ENCODE data around the gene B3GALT5.

The B3GALT5 gene

DNA sequence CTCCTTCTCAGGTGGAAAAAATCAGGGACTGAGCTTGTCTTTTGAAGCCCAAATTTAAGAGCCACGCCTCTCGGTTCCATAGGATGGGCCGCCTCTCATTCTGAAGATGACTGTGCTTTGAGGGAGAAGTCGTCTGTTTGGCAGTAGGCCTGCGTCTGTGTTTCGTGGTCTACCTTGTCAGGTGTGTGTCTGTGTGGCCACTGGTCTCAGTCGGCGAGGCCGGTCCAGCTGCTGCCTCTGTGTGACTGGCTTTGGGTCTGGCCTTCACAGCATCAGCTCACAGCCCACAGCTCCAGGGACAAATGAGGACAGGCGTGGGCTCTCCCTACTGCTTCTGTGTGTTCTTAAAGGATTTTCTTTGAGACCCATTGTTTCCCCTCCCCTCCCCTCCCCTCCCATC lies 50.3 kb downstream of the B3GALT5 start:
- H4K20me1 ChIP-seq (ENCODE audit: insufficient read depth) = no peaks in the 10 kb centered on the region
- H3K4me1 ChIP-seq (ENCODE audit: low read depth, poor library complexity, severe bottlenecking) = peaks cover 18% of the 10 kb centered on the region
- H3K27me3 ChIP-seq (ENCODE audit: insufficient read depth, low read depth) = no peaks in the 10 kb centered on the region
- H3K4me2 ChIP-seq = no peak overlapping the region
- no peak overlapping the region for H3K27ac ChIP-seq
- no peak overlapping the region for H3K9ac ChIP-seq
- H3K4me3 ChIP-seq (IDR thresholded peaks at IDR 0.05; ENCODE audit: insufficient read depth, low read depth, low read length) = no peak overlapping the region
- H3K79me2 ChIP-seq (ENCODE audit: insufficient read depth, low read depth) = no peaks in the 10 kb centered on the region
- no peaks in the 10 kb centered on the region for H3K36me3 ChIP-seq (ENCODE audit: insufficient read depth)
- TF ChIP-seq, protein P1, sequence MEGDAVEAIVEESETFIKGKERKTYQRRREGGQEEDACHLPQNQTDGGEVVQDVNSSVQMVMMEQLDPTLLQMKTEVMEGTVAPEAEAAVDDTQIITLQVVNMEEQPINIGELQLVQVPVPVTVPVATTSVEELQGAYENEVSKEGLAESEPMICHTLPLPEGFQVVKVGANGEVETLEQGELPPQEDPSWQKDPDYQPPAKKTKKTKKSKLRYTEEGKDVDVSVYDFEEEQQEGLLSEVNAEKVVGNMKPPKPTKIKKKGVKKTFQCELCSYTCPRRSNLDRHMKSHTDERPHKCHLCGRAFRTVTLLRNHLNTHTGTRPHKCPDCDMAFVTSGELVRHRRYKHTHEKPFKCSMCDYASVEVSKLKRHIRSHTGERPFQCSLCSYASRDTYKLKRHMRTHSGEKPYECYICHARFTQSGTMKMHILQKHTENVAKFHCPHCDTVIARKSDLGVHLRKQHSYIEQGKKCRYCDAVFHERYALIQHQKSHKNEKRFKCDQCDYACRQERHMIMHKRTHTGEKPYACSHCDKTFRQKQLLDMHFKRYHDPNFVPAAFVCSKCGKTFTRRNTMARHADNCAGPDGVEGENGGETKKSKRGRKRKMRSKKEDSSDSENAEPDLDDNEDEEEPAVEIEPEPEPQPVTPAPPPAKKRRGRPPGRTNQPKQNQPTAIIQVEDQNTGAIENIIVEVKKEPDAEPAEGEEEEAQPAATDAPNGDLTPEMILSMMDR (conservative IDR thresholded peaks at IDR 0.05; ENCODE audit: low read depth, low read length) = no peak
- H2AFZ ChIP-seq (ENCODE audit: low read depth) = no peak overlapping the region

DNA sequence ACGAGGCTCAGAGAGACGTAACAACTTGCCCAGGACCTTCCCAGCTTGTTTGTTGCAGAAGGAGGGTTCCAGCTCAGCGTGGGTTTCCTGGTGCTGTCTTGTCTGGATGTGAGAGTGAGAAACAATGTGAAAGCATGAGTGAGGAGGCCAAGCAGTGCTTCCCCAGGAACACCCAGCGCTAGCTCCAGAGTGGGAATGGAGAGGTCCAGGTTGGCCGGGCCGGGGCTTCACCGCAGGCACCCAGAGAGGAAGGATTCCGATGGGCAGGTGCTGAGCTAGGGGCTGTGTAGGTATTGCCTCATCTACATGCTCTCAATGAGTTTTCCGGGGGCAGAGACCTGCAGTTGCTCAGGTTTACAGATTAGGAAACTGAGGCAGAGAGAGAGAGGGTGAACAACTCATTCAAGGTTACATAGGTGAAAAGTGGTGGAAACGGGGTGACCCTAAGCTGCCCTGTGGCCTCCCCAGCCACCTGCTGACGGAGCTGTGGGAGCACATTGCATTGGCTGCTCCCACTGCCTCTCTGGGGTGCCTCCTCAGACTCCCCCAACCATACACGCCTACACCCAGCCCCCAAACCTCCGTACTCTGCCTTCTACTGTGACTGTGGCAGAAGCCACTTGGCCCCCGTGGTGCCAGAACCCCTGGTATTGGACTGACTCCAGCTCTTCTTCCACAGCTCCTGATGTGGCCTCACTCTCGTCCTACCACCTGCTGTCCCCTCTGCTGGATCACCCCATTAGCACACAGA lies 51.2 kb downstream of the B3GALT5 start:
- Histone ChIP-seq H4K20me1 (ENCODE audit: insufficient read depth) (no peaks in the 10 kb centered on the region), H3K27ac (no peak overlapping the region), H3K79me2 (ENCODE audit: insufficient read depth, low read depth) (no peaks in the 10 kb centered on the region), H3K4me3 (IDR thresholded peaks at IDR 0.05; ENCODE audit: insufficient read depth, low read depth, low read length) (no peak overlapping the region), H2AFZ (ENCODE audit: low read depth) (no peak overlapping the region), H3K27me3 (ENCODE audit: insufficient read depth, low read depth) (no peaks in the 10 kb centered on the region), H3K9ac (no peak overlapping the region), H3K36me3 (ENCODE audit: insufficient read depth) (no peaks in the 10 kb centered on the region), H3K4me1 (ENCODE audit: low read depth, poor library complexity, severe bottlenecking) (peaks cover 10% of the 10 kb centered on the region), H3K4me2 (no peak overlapping the region)
- TF ChIP-seq, protein P1 (conservative IDR thresholded peaks at IDR 0.05; ENCODE audit: low read depth, low read length) = no peak

DNA sequence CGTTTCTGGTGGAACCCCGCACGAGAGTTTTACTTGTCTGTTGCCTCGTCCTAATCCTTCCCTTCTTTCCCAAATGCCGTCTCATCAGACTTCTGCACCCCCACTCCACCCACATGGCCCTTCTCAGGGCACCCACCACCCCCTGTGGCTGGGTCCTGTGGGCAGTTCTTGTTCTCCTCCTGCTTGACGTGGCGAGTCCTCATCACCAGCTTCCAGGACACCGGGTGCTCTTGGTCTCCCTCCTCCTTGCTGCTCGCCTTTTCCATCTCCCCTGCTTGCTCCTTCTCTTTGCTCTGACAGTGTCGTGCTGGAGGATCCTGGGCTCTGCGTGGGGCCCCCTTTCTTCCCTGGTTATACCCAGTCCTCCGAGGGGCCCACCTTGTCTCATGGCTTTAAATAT lies 51.8 kb downstream of the B3GALT5 start:
- Histone ChIP-seq H3K27me3 (ENCODE audit: insufficient read depth, low read depth) (no peaks in the 10 kb centered on the region), H3K27ac (no peak overlapping the region), H3K36me3 (ENCODE audit: insufficient read depth) (no peaks in the 10 kb centered on the region), H4K20me1 (ENCODE audit: insufficient read depth) (no peaks in the 10 kb centered on the region), H3K4me2 (no peak overlapping the region), H3K4me3 (IDR thresholded peaks at IDR 0.05; ENCODE audit: insufficient read depth, low read depth, low read length) (no peak overlapping the region), H3K9ac (no peak overlapping the region), H2AFZ (ENCODE audit: low read depth) (no peak overlapping the region), H3K4me1 (ENCODE audit: low read depth, poor library complexity, severe bottlenecking) (peaks cover 3% of the 10 kb centered on the region), H3K79me2 (ENCODE audit: insufficient read depth, low read depth) (no peaks in the 10 kb centered on the region)
- TF ChIP-seq, protein P1 (conservative IDR thresholded peaks at IDR 0.05; ENCODE audit: low read depth, low read length) = no peak

DNA sequence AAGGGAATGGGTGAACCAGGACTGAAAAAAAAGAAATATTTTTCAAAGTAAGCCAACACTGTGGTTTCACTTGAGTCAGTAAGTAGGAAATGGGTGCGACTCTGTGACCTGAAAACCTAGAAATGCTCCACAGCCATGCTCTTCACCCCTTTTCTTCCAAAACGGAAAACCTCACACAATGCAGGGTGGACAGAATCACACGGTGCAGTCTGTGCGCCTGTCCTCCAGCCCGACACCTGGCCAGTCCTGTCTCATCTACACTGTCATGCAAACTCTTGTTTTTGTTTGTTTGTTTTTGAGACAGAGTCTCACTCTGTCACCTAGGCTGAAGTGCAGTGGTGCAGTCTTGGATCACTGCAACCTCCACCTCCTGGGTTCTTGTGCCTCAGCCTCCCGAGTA lies 53.3 kb downstream of the B3GALT5 start:
- Histone ChIP-seq H3K4me3 (IDR thresholded peaks at IDR 0.05; ENCODE audit: insufficient read depth, low read depth, low read length) (no peak overlapping the region), H4K20me1 (ENCODE audit: insufficient read depth) (no peaks in the 10 kb centered on the region), H3K4me2 (no peak overlapping the region), H3K9ac (no peak overlapping the region), H3K4me1 (ENCODE audit: low read depth, poor library complexity, severe bottlenecking) (no peaks in the 10 kb centered on the region), H3K27ac (no peak overlapping the region), H3K79me2 (ENCODE audit: insufficient read depth, low read depth) (no peaks in the 10 kb centered on the region), H2AFZ (ENCODE audit: low read depth) (no peak overlapping the region), H3K27me3 (ENCODE audit: insufficient read depth, low read depth) (no peaks in the 10 kb centered on the region), H3K36me3 (ENCODE audit: insufficient read depth) (no peaks in the 10 kb centered on the region)
- TF ChIP-seq, protein P1 (conservative IDR thresholded peaks at IDR 0.05; ENCODE audit: low read depth, low read length) = no peak
